ENCODE measurements around the gene IGFL1.
A peak's percentile ranks its signal among the peaks of the same experiment; 100 is the strongest.
"Not testable (repeated sequence)": the region's sequence is repeated elsewhere in the genome, so short reads cannot be mapped to it uniquely, and the experiment has no call there.

Gene IGFL1

GRCh38 chr19:46225558-46226004, 4.0 kb upstream of the IGFL1 start:
- no peak for DNase-seq (ENCODE audit: low read depth)

GRCh38 chr19:46226438-46226973, 3.0 kb upstream of the IGFL1 start:
- no peak for DNase-seq (ENCODE audit: low read depth)

GRCh38 chr19:46232029-46232428, 2.5 kb downstream of the IGFL1 start:
- no peak for DNase-seq (ENCODE audit: low read depth)

GRCh38 chr19:46232468-46232867, 2.9 kb downstream of the IGFL1 start:
- DNase-seq (ENCODE audit: low read depth) = no peak

- no peak for DNase-seq (ENCODE audit: low read depth)
Measured at GRCh38 chr19:46232938-46233621, 3.5 kb downstream of the IGFL1 start.

- DNase-seq (ENCODE audit: low read depth) = not testable (repeated sequence)
Measured at GRCh38 chr19:46233871-46234270, 4.3 kb downstream of the IGFL1 start.

GRCh38 chr19:46238141-46238540, 8.6 kb downstream of the IGFL1 start:
- DNase-seq (ENCODE audit: low read depth) = not testable (repeated sequence)

GRCh38 chr19:46239193-46240024, 9.9 kb downstream of the IGFL1 start:
- DNase-seq (ENCODE audit: low read depth) = no peak

GRCh38 chr19:46240693-46241092, 11.2 kb downstream of the IGFL1 start:
- DNase-seq (ENCODE audit: low read depth) = no peak

GRCh38 chr19:46241626-46242025, 12.1 kb downstream of the IGFL1 start:
- DNase-seq (ENCODE audit: low read depth) = no peak

GRCh38 chr19:46243081-46243654, 13.6 kb downstream of the IGFL1 start:
- DNase-seq (ENCODE audit: low read depth) = not testable (repeated sequence)

- DNase-seq (ENCODE audit: low read depth) = no peak
Measured at GRCh38 chr19:46250076-46250735, 20.7 kb downstream of the IGFL1 start.

GRCh38 chr19:46251416-46251815, 21.9 kb downstream of the IGFL1 start:
- DNase-seq (ENCODE audit: low read depth) = no peak

- no peak for DNase-seq (ENCODE audit: low read depth)
Measured at GRCh38 chr19:46254776-46255175, 25.2 kb downstream of the IGFL1 start.

- DNase-seq (ENCODE audit: low read depth) = no peak
Measured at GRCh38 chr19:46256855-46257254, 27.3 kb downstream of the IGFL1 start.

- not testable (repeated sequence) for DNase-seq (ENCODE audit: low read depth)
Measured at GRCh38 chr19:46261501-46261900, 32.0 kb downstream of the IGFL1 start.

GRCh38 chr19:46262684-46263296, 33.2 kb downstream of the IGFL1 start:
- peak; percentile 43 for DNase-seq (ENCODE audit: low read depth)

- DNase-seq (ENCODE audit: low read depth) = not testable (repeated sequence)
Measured at GRCh38 chr19:46264801-46265200, 35.3 kb downstream of the IGFL1 start.

GRCh38 chr19:46265217-46265828, 35.8 kb downstream of the IGFL1 start:
- DNase-seq (ENCODE audit: low read depth) = peak; percentile 32

- no peak for DNase-seq (ENCODE audit: low read depth)
Measured at GRCh38 chr19:46269101-46269500, 39.6 kb downstream of the IGFL1 start.
